A673 (cell line): ENCODE measurements around the gene ALG5. TPM values are rescaled to one million over a fixed set of nuclear protein-coding genes. Genes with fewer than 3 reads are reported as not detected.
A peak's percentile ranks its signal among the peaks of the same experiment; 100 is the strongest.

Source experiments
- BruUV-seq: library from RNA; stranded (reverse); fragments of 400-500 nt; replicated peaks from 2 replicates; lab custom pipeline; 2021; lab: Mats Ljungman, UMichigan
- CTCF ChIA-PET: fragments of 300-600 bp; sonication (Branson Sonifier 250); formaldehyde crosslinking; loops from one replicate; lab custom pipeline; 2022; ENCODE audit warnings: antibody characterized with exemption; lab: Charles Lee
- POLR2A ChIA-PET: fragments of 300-600 bp; sonication (Branson Sonifier 250); formaldehyde crosslinking; loops from one replicate; lab custom pipeline; 2022; ENCODE audit warnings: antibody characterized with exemption; ENCODE audit not compliant: low non-redundant PET; lab: Charles Lee
- DNase-seq: peaks from one replicate; pipeline ENCODE4 v3.0.0-alpha.2; 2015; ENCODE audit warnings: low spot score
- H3K27ac ChIP-seq: fragments of 200-600 bp; sonication (generic); 2 replicates; pipeline ENCODE4 v1.5.1; 2016; ENCODE audit warnings: mixed run types, low read depth, mild to moderate bottlenecking, mixed read lengths, antibody characterized with exemption, low read length; ENCODE audit not compliant: poor library complexity, severe bottlenecking
- H3K27me3 ChIP-seq: fragments of 200-600 bp; sonication (generic); replicated peaks from 2 replicates; pipeline ENCODE4 v1.6.1; 2017; ENCODE audit warnings: mixed run types, low read depth, mild to moderate bottlenecking, mixed read lengths, antibody characterized with exemption, low read length; ENCODE audit not compliant: insufficient read depth, poor library complexity
- H3K36me3 ChIP-seq: fragments of 200-600 bp; sonication (generic); 2 replicates; pipeline ENCODE4 v1.6.1; 2016; ENCODE audit warnings: mixed run types, mild to moderate bottlenecking, mixed read lengths, antibody characterized with exemption, low read length; ENCODE audit not compliant: insufficient read depth, poor library complexity, severe bottlenecking
- H3K4me1 ChIP-seq: fragments of 200-600 bp; sonication (generic); 2 replicates; pipeline ENCODE4 v1.6.1; 2017; ENCODE audit warnings: mixed run types, mild to moderate bottlenecking, mixed read lengths, antibody characterized with exemption, low read length; ENCODE audit not compliant: insufficient read depth, poor library complexity, severe bottlenecking
- H3K4me3 ChIP-seq: fragments of 200-600 bp; sonication (generic); 2 replicates; pipeline ENCODE4 v1.5.1; 2016; ENCODE audit warnings: low read depth, mixed run types, mild to moderate bottlenecking, mixed read lengths, low read length; ENCODE audit not compliant: poor library complexity, severe bottlenecking
- H3K9me3 ChIP-seq: fragments of 200-600 bp; sonication (generic); 2 replicates; pipeline ENCODE4 v1.6.1; 2016; ENCODE audit warnings: mixed run types, low read depth, mild to moderate bottlenecking, mixed read lengths, antibody characterized with exemption, low read length; ENCODE audit not compliant: poor library complexity, severe bottlenecking
- CTCF ChIP-seq: fragments of 300-800, 200-600 bp; sonication (generic); conservative IDR thresholded peaks from 2 replicates; pipeline ENCODE4 v1.5.1; 2017; ENCODE audit warnings: low read depth, mild to moderate bottlenecking, antibody characterized with exemption, low read length, moderate library complexity, mixed read lengths
- EZH2 ChIP-seq: fragments of 200-600 bp; sonication (generic); IDR thresholded peaks from 2 replicates; pipeline ENCODE4 v1.6.1; 2017; ENCODE audit warnings: borderline replicate concordance, low read depth, mild to moderate bottlenecking, mixed read lengths, antibody characterized with exemption, low read length; ENCODE audit not compliant: poor library complexity, severe bottlenecking
- intact Hi-C: fragments of 100-400 bp; cut with micrococcal nuclease; formaldehyde crosslinking; loops from one replicate; pipeline ENCODE4 v1.10.0; 2022; ENCODE audit not compliant: unreplicated experiment
- total RNA-seq: library from RNA; stranded (reverse); gene quantifications from 2 replicates; pipeline ENCODE4 v1.2.3, GENCODE V29; 2021

The ALG5 gene
- total RNA-seq, 1 experiment from 2014 or later = 52.0 TPM

GRCh38 chr13:36914648-36915047, 84.5 kb downstream of the ALG5 start:
- intact Hi-C loops = loop anchor here (5.0 kb wide), 1 partner anchor 57 kb away; no protein-coding TSS in a partner anchor
- BruUV-seq = no TSS peak
- POLR2A ChIA-PET = no interaction called here
- H3K4me1 ChIP-seq = peaks cover 64% of the 10 kb centered on the region
- H3K27ac ChIP-seq = peak overlapping the region; percentile 73
- CTCF ChIA-PET = no interaction called here
- TF ChIP-seq EZH2 (no peak), CTCF (no peak)
- no peaks in the 10 kb centered on the region for H3K9me3 ChIP-seq
- DNase-seq = no peak
- no peaks in the 10 kb centered on the region for H3K36me3 ChIP-seq
- H3K27me3 ChIP-seq = no peaks in the 10 kb centered on the region
- no peak overlapping the region for H3K4me3 ChIP-seq

DNA sequence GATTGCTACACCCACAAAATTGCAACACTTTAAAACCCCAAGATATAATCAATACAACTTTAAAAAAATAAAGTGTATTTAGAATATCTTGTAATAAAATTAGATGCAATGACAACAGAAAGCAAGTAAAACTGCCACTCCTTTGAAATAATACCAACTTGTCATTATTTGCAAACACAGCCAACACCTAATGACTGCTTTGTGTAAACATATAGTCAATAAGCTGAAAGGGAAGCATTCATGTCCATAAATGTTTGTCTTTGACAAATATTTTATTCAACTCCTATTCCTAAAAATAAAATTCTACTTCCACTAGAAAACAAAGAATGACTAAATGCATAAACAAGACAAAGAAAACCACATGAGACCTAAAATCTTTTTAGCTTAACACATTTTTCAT, 85.7 kb downstream of the ALG5 start:
- ChIA-PET POLR2A (no interaction called here), CTCF (no interaction called here)
- Histone ChIP-seq H3K4me1 (peaks cover 71% of the 10 kb centered on the region), H3K27ac (peak overlapping the region; percentile 47), H3K27me3 (no peaks in the 10 kb centered on the region), H3K9me3 (no peaks in the 10 kb centered on the region), H3K36me3 (no peaks in the 10 kb centered on the region), H3K4me3 (no peak overlapping the region)
- no peak for DNase-seq
- no TSS peak for BruUV-seq
- intact Hi-C loops = no loop called here
- TF ChIP-seq EZH2 = no peak
- no peak for TF ChIP-seq CTCF

DNA sequence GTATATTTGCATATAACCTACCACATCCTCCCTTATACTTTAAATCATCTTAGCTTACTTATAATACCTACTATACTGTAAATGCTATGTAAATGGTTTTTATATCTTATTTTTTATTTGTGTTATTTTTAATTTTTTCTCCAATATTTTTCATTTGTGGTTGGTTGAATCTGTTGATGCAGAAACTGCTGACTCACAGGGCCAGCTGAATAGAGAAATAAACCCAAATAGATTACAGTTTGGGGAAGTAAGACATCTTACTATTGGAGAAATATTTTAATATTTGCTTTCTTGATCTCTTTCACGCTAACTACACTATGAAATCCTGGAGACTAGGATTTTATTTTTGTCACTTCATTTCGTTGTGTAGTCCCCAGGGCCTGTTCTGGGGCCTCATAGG, 86.2 kb downstream of the ALG5 start:
- TF ChIP-seq CTCF (no peak), EZH2 (no peak)
- POLR2A ChIA-PET = no interaction called here
- BruUV-seq = no TSS peak
- intact Hi-C loops = no loop called here
- no peaks in the 10 kb centered on the region for H3K36me3 ChIP-seq
- peaks cover 76% of the 10 kb centered on the region for H3K4me1 ChIP-seq
- CTCF ChIA-PET = no interaction called here
- H3K9me3 ChIP-seq = no peaks in the 10 kb centered on the region
- peak overlapping the region; percentile 47 for H3K27ac ChIP-seq
- no peak for DNase-seq
- H3K4me3 ChIP-seq = no peak overlapping the region
- H3K27me3 ChIP-seq = no peaks in the 10 kb centered on the region
